OCI-LY3 (cell line): ENCODE results near the gene FCHSD2.

Experiments
- EZH2phosphoT487 ChIP-seq: fragments of 200-600 bp; shearing (Covaris generic); IDR thresholded peaks from 2 replicates; pipeline ENCODE4 v1.6.1; 2018; ENCODE audit warnings: antibody characterized with exemption, mixed run types, low read depth
- TF ChIP-seq, protein P1 (sequence below): fragments of 200-600, 300-600 bp; sonication (generic); IDR thresholded peaks from 2 replicates; pipeline ENCODE4 v1.5.1; 2014; ENCODE audit warnings: antibody characterized with exemption, low read length, low read depth

- no peak for TF ChIP-seq EZH2phosphoT487
- TF ChIP-seq, protein P1, sequence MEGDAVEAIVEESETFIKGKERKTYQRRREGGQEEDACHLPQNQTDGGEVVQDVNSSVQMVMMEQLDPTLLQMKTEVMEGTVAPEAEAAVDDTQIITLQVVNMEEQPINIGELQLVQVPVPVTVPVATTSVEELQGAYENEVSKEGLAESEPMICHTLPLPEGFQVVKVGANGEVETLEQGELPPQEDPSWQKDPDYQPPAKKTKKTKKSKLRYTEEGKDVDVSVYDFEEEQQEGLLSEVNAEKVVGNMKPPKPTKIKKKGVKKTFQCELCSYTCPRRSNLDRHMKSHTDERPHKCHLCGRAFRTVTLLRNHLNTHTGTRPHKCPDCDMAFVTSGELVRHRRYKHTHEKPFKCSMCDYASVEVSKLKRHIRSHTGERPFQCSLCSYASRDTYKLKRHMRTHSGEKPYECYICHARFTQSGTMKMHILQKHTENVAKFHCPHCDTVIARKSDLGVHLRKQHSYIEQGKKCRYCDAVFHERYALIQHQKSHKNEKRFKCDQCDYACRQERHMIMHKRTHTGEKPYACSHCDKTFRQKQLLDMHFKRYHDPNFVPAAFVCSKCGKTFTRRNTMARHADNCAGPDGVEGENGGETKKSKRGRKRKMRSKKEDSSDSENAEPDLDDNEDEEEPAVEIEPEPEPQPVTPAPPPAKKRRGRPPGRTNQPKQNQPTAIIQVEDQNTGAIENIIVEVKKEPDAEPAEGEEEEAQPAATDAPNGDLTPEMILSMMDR, result no peak
Observed at GRCh38 chr11:73126804-73127480, 15.2 kb downstream of the FCHSD2 start.
